CD4-positive, alpha-beta T cell (primary cell): ENCODE data around the gene ADGRL3. TPM values are rescaled to one million over a fixed set of nuclear protein-coding genes. Genes with fewer than 3 reads are reported as not detected.

Experiments used
- ATAC-seq: fragments of 200-7000 bp; cut with Tn5 transposase; one replicate; pipeline ENCODE4 v1.10.0; 2022; ENCODE audit warnings: mild to moderate bottlenecking; ENCODE audit not compliant: poor library complexity
- CTCF ChIA-PET: fragments of 350-600 bp; sonication (Branson Sonifier 250); formaldehyde crosslinking; loops from one replicate; lab custom pipeline; 2021; ENCODE audit warnings: antibody characterized with exemption, inconsistent platforms; lab: Charles Lee
- POLR2A ChIA-PET: fragments of 350-600 bp; sonication (Branson Sonifier 250); formaldehyde crosslinking; loops from one replicate; lab custom pipeline; 2021; ENCODE audit warnings: antibody characterized with exemption, inconsistent platforms; lab: Charles Lee
- DNase-seq, 14 experiments: peaks; one replicate each; pipeline ENCODE4 v3.0.0-alpha.2; 2013 to 2020; ENCODE audit warnings: mixed read lengths in 2 of 14
- H3K27ac ChIP-seq, 2 donors: one replicate each; pipeline versions ENCODE4 v1.5.1 to v1.7.0; 2013; ENCODE audit warnings: low read length in 2 of 2, low read depth in 1 of 2, mild to moderate bottlenecking in 1 of 2
- H3K27me3 ChIP-seq, 2 experiments: 1 replicate in 1 of 2; 2 replicates in 1 of 2; pipeline versions ENCODE4 v1.6.1 to v1.7.0; 2013; ENCODE audit warnings: low read length in 2 of 2, control low read depth in 1 of 2, mild to moderate bottlenecking in 1 of 2, moderate library complexity in 1 of 2; ENCODE audit not compliant: insufficient read depth in 2 of 2, control insufficient read depth in 1 of 2
- H3K36me3 ChIP-seq: one replicate; pipeline ENCODE4 v1.6.1; 2013; ENCODE audit warnings: low read length, control low read depth; ENCODE audit not compliant: insufficient read depth
- H3K4me1 ChIP-seq: one replicate; pipeline ENCODE4 v1.6.1; 2013; ENCODE audit warnings: low read length, control low read depth; ENCODE audit not compliant: insufficient read depth
- H3K4me3 ChIP-seq: one replicate; pipeline ENCODE4 v1.5.1; 2013; ENCODE audit warnings: mild to moderate bottlenecking, low read length, moderate library complexity
- H3K9me3 ChIP-seq, 2 experiments: 1 replicate in 1 of 2; 2 replicates in 1 of 2; pipeline versions ENCODE4 v1.6.1 to v1.7.0; 2013; ENCODE audit warnings: low read length in 2 of 2, mild to moderate bottlenecking in 2 of 2, control low read depth in 1 of 2, moderate library complexity in 1 of 2; ENCODE audit not compliant: control insufficient read depth in 1 of 2, insufficient read depth in 1 of 2
- H3K27ac Mint-ChIP-seq: one replicate; pipeline ENCODE4 v1.8.0; 2020; ENCODE audit warnings: mixed read lengths
- H3K27me3 Mint-ChIP-seq: one replicate; pipeline ENCODE4 v1.8.0; 2021; ENCODE audit warnings: mixed read lengths
- H3K36me3 Mint-ChIP-seq: one replicate; pipeline ENCODE4 v1.8.0; 2021; ENCODE audit warnings: low read depth, mixed read lengths
- H3K4me1 Mint-ChIP-seq: one replicate; pipeline ENCODE4 v1.8.0; 2021; ENCODE audit warnings: low read depth, mixed read lengths
- H3K4me3 Mint-ChIP-seq: one replicate; pipeline ENCODE4 v1.8.0; 2020; ENCODE audit warnings: mild to moderate bottlenecking, mixed read lengths
- H3K9me3 Mint-ChIP-seq: one replicate; pipeline ENCODE4 v1.8.0; 2020; ENCODE audit warnings: mixed read lengths
- intact Hi-C, 2 experiments: fragments of 100-400 bp; cut with DNase I in 1 of 2; cut with micrococcal nuclease in 1 of 2; formaldehyde crosslinking; loops; one replicate each; pipeline versions ENCODE4 v1.15.1 to v1.9.0; 2023 to 2025; cut with DNase I, micrococcal nuclease
- total RNA-seq, 174 experiments: library from RNA in 2 of 174; stranded (reverse) in 2 of 174; gene quantifications; one replicate each; pipeline ENCODE4 v1.2.3 and lab custom pipeline; 2021 to 2026
- TF ChIP-seq, protein P1 (sequence below): fragments of 200-600 bp; IDR thresholded peaks from one replicate; pipeline ENCODE4 v1.8.0; 2022; ENCODE audit warnings: antibody characterized with exemption, mild to moderate bottlenecking

The ADGRL3 gene
- total RNA-seq, 2 experiments from 2014 or later, result not detected

DNA sequence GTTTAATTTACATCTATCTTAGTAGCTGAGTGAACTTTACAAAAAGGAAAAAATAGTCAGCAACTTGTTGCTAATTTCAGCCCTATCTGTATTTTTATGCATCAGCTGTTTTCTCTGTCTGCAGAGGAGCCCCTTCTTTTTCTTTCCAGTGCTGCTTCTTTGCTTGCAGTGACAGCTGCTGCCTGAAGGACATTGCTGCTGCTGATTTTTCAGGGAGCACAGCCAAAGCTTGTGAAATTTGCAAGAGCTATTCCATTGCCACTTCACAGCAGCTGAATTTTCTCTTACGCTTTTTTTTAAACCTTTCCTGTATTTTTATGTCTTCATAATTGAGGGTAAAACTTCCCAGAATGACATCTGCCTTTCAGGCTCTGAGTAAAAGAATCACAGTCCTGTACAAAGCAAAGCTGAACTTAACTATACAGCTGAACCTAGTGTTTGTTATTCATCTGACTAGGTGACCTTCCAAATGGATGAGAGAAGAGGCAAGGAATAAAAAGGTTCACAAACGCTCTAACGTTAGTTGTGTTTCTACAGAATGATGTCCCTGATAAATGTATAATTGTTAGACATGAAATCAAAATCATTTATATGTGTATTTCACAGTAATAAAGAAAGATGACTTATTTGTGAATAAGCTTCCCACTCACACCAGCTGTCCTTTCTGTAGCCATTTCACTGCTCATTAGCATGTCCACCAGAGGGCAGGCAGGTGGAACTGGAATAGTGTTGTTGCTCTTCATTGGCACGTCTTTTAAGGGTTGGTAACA, 541.4 kb downstream of the ADGRL3 start:
- Mint-ChIP-seq H3K36me3 (no peaks in the 10 kb centered on the region), H3K27me3 (no peaks in the 10 kb centered on the region), H3K4me1 (no peaks in the 10 kb centered on the region), H3K9me3 (peaks cover 8% of the 10 kb centered on the region), H3K27ac (no peak overlapping the region), H3K4me3 (no peak overlapping the region)
- H3K9me3 ChIP-seq, result peaks cover 0 to 10% of the 10 kb centered on the region in 2 experiments
- ChIA-PET CTCF (no interaction called here), POLR2A (no interaction called here)
- intact Hi-C loops, result no loop called here
- no peaks in the 10 kb centered on the region for H3K27me3 ChIP-seq
- no peak overlapping the region for H3K27ac ChIP-seq
- ATAC-seq, result no peak
- H3K36me3 ChIP-seq, result no peaks in the 10 kb centered on the region
- TF ChIP-seq, protein P1, sequence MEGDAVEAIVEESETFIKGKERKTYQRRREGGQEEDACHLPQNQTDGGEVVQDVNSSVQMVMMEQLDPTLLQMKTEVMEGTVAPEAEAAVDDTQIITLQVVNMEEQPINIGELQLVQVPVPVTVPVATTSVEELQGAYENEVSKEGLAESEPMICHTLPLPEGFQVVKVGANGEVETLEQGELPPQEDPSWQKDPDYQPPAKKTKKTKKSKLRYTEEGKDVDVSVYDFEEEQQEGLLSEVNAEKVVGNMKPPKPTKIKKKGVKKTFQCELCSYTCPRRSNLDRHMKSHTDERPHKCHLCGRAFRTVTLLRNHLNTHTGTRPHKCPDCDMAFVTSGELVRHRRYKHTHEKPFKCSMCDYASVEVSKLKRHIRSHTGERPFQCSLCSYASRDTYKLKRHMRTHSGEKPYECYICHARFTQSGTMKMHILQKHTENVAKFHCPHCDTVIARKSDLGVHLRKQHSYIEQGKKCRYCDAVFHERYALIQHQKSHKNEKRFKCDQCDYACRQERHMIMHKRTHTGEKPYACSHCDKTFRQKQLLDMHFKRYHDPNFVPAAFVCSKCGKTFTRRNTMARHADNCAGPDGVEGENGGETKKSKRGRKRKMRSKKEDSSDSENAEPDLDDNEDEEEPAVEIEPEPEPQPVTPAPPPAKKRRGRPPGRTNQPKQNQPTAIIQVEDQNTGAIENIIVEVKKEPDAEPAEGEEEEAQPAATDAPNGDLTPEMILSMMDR, result no peak
- H3K4me3 ChIP-seq, result no peak overlapping the region
- DNase-seq, result no peak
- no peaks in the 10 kb centered on the region for H3K4me1 ChIP-seq

DNA sequence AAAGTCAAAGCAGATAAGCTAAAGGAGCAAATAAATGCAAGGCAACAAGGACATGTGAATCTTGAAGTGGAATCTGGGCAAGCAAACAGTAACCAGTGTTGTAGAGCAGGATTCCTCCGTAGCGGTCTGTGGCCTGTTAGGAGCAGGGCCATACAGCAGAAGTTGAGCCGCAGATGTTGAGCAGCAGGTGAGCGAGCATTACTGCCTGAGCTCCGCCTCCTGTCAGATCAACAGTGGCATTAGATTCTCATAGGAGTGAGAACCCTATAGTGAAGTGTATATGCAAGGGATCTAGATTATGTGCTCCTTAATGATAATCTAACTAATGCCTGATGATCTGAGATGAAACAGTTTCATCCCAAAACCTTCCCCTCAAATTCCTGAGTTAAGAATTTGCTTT, 550.7 kb downstream of the ADGRL3 start:
- H3K4me1 Mint-ChIP-seq, result no peaks in the 10 kb centered on the region
- Histone ChIP-seq H3K4me1 (no peaks in the 10 kb centered on the region), H3K27ac (no peak overlapping the region), H3K36me3 (no peaks in the 10 kb centered on the region), H3K9me3 (peaks cover 0 to 8% of the 10 kb centered on the region in 2 experiments), H3K27me3 (no peaks in the 10 kb centered on the region), H3K4me3 (no peak overlapping the region)
- POLR2A ChIA-PET, result no interaction called here
- H3K4me3 Mint-ChIP-seq, result no peak overlapping the region
- no peak overlapping the region for H3K27ac Mint-ChIP-seq
- CTCF ChIA-PET, result no interaction called here
- H3K36me3 Mint-ChIP-seq, result no peaks in the 10 kb centered on the region
- DNase-seq, result no peak
- no peak for ATAC-seq
- intact Hi-C loops, result no loop called here
- TF ChIP-seq, protein P1, result no peak
- no peaks in the 10 kb centered on the region for H3K27me3 Mint-ChIP-seq
- H3K9me3 Mint-ChIP-seq, result peaks cover 4% of the 10 kb centered on the region

DNA sequence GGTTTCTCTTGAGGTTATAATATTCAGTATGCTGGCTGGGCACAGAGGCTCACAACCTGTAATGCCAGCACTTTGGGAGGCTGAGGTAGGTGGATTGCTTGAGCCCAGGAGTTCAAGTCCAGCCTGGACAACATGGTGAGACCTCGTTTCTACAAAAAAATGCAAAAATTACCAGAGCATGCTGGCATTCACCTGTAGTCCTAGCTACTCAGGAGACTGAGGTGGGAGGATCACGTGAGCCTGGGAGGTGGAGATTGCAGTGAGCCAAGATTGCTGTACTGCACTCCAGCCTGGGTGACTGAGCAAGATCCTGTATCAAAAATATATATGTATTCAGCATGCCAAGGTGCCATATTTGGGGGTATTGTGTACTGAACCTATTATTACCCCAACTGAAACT, 552.5 kb downstream of the ADGRL3 start:
- ATAC-seq (no peak), DNase-seq (no peak)
- Histone ChIP-seq H3K9me3 (peaks cover 0 to 8% of the 10 kb centered on the region in 2 experiments), H3K27ac (no peak overlapping the region), H3K4me3 (no peak overlapping the region), H3K27me3 (no peaks in the 10 kb centered on the region), H3K4me1 (no peaks in the 10 kb centered on the region), H3K36me3 (no peaks in the 10 kb centered on the region)
- CTCF ChIA-PET, result no interaction called here
- Mint-ChIP-seq H3K4me1 (no peaks in the 10 kb centered on the region), H3K27me3 (no peaks in the 10 kb centered on the region), H3K36me3 (no peaks in the 10 kb centered on the region), H3K4me3 (no peak overlapping the region), H3K27ac (no peak overlapping the region), H3K9me3 (peaks cover 2% of the 10 kb centered on the region)
- TF ChIP-seq, protein P1, result no peak
- intact Hi-C loops, result no loop called here
- POLR2A ChIA-PET, result no interaction called here
